Central memory CD4-positive, alpha-beta T cell (primary cell): Measurements from ENCODE around the gene ZFP36.
"Not testable (repeated sequence)": the region's sequence is repeated elsewhere in the genome, so short reads cannot be mapped to it uniquely, and the experiment has no call there.

Experiments used
- DNase-seq: peaks from one replicate; pipeline ENCODE4 v3.0.0; 2022

ZFP36 gene

DNA sequence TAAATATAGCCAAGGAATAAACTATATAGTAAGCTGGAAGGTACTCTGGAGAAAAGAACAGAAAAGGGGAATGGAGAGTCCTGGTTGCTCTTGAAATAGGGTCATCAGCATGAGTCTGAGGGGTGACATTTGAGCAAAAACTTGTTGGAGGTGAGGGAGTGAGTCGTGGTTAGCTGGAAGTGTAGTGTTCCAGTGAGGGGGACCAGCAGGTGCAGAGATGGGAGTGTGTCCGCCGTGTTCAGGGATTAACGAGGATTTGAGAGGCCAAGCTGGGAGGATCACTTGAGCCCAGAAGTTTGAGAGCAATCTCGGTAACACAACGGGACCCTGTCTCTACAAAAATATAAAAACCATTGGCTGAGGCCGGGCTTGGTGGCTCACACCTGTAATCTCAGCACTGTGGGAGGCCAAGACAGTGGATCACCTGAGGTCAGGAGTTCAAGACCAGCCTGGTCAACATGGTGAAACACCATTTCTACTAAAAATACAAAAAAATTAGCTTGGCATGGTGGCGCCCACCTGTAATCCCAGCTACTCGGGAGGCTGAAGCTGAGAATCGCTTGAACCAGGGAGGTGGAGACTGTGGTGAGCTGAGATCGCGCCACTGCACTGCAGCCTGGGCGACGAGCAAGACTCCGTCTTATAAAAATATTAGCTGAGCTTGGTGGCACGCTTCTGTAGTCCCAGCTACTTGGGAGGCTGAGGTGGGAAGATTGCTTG, 39.9 kb downstream of the ZFP36 start:
- no peak for DNase-seq

DNA sequence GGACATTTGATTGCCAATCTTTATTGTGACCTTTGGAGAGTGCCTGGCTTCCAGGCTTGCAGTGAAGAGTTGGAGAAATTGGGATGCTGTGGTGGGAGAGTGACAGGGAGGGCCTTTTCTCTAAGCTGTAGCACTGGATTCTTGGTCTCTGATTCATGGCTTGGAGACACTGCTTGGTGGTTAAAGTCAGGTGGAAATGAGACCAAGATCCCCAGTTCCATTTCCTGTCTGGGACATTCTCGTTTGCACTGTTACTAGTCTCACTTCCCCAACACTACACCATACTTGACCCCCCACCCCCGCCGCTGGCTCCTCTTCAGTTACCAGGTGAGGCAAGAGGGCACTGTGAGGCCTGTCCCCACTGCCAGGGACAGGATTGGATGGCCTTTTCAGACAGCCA, 41.6 kb downstream of the ZFP36 start:
- DNase-seq = no peak

DNA sequence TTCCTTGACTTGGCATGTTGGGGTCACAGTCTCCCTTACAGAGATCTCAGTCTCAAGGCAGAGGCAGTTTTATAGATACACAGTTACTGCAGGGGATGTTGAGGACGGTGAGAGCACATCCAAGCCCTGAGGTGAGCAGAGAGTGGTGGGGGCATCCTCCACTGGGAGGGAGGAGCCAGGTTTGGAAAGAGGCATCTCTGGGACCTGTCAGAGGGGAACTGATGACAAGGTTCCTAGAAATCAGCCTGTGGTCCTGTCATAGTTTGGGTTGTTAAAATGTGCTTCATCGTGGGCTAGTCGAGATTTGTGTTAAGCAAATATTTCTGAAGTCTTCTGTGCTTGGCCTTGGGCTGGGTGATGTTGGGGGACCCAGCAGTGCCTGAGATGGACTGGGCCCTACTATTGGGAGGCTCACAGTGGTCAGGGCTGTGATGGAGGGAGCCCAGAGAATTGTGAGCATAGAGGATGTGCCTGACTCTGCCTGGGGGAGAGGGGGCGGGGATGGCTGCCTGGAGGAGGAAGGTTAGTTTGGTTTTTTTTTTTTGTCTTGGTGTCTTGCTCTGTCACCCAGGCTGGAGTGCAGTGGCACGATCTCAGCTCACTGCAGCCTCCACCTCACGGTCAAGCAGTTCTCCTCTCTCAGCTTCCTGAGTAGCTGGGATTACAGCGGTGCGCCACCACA, 42.6 kb downstream of the ZFP36 start:
- no peak for DNase-seq

DNA sequence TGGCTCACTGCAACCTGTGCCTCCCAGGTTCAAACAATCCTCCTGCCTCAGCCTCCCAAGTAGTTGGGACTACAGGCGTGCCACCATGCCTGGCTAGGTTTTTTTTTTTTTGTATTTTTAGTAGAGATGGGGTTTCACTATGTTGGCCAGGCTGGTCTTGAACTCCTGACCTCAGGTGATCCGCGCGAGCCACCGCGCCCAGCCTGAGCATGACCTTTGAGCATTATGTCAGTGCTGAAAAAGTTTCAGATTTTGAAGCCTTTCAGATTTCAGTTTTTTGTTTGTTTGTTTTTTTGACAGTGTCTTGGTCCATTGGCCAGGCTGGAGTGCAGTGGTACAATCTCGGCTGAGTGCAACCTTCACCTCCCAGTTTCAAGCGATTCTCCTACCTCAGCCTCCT, 44.6 kb downstream of the ZFP36 start:
- DNase-seq = not testable (repeated sequence)
